Esophagus muscularis mucosa (tissue), 4 donors: ENCODE results near the gene TMEM40. TPM values are rescaled to one million over a fixed set of nuclear protein-coding genes. Genes with fewer than 3 reads are reported as not detected.

Source experiments
- DNase-seq: peaks from one replicate; pipeline ENCODE4 v3.0.0-alpha.2; 2017; ENCODE audit errors: extremely low spot score
- H3K27ac ChIP-seq, 4 donors: fragments of 200-600 bp; sonication (generic); replicated peaks in 1 of 4; 1 replicate in 3 of 4; 2 replicates in 1 of 4; pipeline ENCODE4 v1.5.1; 2016 to 2019; ENCODE audit warnings: mild to moderate bottlenecking in 1 of 4
- H3K27me3 ChIP-seq, 4 donors: fragments of 200-600 bp; sonication (generic); one replicate each; pipeline versions ENCODE4 v1.5.1 to v1.6.0; 2016 to 2019
- H3K36me3 ChIP-seq, 4 donors: fragments of 200-600 bp; sonication (generic); one replicate each; pipeline ENCODE4 v1.5.1; 2016 to 2019
- H3K4me1 ChIP-seq, 4 donors: fragments of 200-600 bp; sonication (generic); one replicate each; pipeline ENCODE4 v1.5.1; 2016 to 2019
- H3K4me3 ChIP-seq, 4 donors: fragments of 200-600 bp; sonication (generic); 1 replicate in 2 of 4; 2 replicates in 2 of 4; pipeline ENCODE4 v1.5.1; 2016 to 2019; ENCODE audit warnings: mild to moderate bottlenecking in 4 of 4, moderate library complexity in 1 of 4
- H3K9me3 ChIP-seq, 4 donors: fragments of 200-600 bp; sonication (generic); 1 replicate in 3 of 4; 2 replicates in 1 of 4; pipeline ENCODE4 v1.5.1; 2016 to 2019
- CTCF ChIP-seq, 3 experiments: fragments of 200-600 bp in 2 of 3; fragments of 450-650 bp in 1 of 3; sonication (generic) in 2 of 3; IDR thresholded peaks; one replicate each; pipeline ENCODE4 v1.5.1; 2017 to 2019; ENCODE audit warnings: antibody characterized with exemption in 3 of 3, mild to moderate bottlenecking in 2 of 3, moderate library complexity in 1 of 3
- EP300 ChIP-seq: sonication (generic); formaldehyde crosslinking; IDR thresholded peaks from one replicate; pipeline ENCODE4 v1.6.1; 2017; ENCODE audit warnings: antibody characterized with exemption
- POLR2A ChIP-seq: fragments of 450-650 bp; IDR thresholded peaks from one replicate; pipeline ENCODE4 v1.6.1; 2017; ENCODE audit warnings: antibody characterized with exemption, moderate library complexity, mild to moderate bottlenecking, low read depth
- POLR2AphosphoS5 ChIP-seq, 2 donors: sonication (generic); formaldehyde crosslinking; IDR thresholded peaks; one replicate each; pipeline ENCODE4 v1.6.1; 2017; ENCODE audit warnings: antibody characterized with exemption in 2 of 2
- WGBS: methylation state at CpG from one replicate; pipeline ENCODE4 v1.1.5; 2018; 5-methylcytosine and 5-hydroxymethylcytosine counted together
- intact Hi-C: fragments of 100-400 bp; cut with DNase I; formaldehyde crosslinking; loops from one replicate; pipeline ENCODE4 v1.15.1; 2023
- total RNA-seq, 4 donors: library from RNA; depleted of rRNA; stranded (reverse); fragments of >200 nt; gene quantifications; one replicate each; pipeline versions ENCODE4 v1.1.0 to v1.2.1, GENCODE V29; 2016

TMEM40 gene
- total RNA-seq, 4 donors from 2014 or later, result not detected

- 16% methylated on average over 17 of the region's 17 CpGs for WGBS
- H3K4me3 ChIP-seq, result peak overlapping the region; percentile 40 to 59 (median 44)
- TF ChIP-seq CTCF (IDR thresholded peaks at IDR 0.05), result peak; percentile 92 to 95 (median 95)
- no peak for TF ChIP-seq EP300
- TF ChIP-seq POLR2AphosphoS5 (IDR thresholded peaks at IDR 0.05), result peak; percentile 51 to 72
- TF ChIP-seq POLR2A, result no peak
- intact Hi-C loops, result loop anchor here (5.0 to 10.0 kb wide), 2 partner anchors 163 to 235 kb away; partner anchors contain the start of genes MKRN2 and TSEN2
- no peaks in the 10 kb centered on the region for H3K27me3 ChIP-seq
- peaks cover 9 to 13% (median 11%) of the 10 kb centered on the region in 4 donors for H3K4me1 ChIP-seq
- peak; percentile 93 for DNase-seq
- H3K36me3 ChIP-seq, result no peaks in the 10 kb centered on the region
- H3K27ac ChIP-seq, result peak overlapping the region in 1 of 4 donors; percentile 53
- no peaks in the 10 kb centered on the region for H3K9me3 ChIP-seq
These were observed 38.8 kb downstream of the TMEM40 start for GRCh38 chr3:12719984-12720898.

- H3K36me3 ChIP-seq, result no peaks in the 10 kb centered on the region
- H3K4me3 ChIP-seq, result peak overlapping the region; percentile 40 to 59 (median 44)
- no peak for DNase-seq
- no peaks in the 10 kb centered on the region for H3K9me3 ChIP-seq
- intact Hi-C loops, result no loop called here
- WGBS, result 43% methylated on average over 7 of the region's 7 CpGs
- H3K4me1 ChIP-seq, result peaks cover 9 to 13% (median 11%) of the 10 kb centered on the region in 4 donors
- H3K27ac ChIP-seq, result peak overlapping the region in 2 of 4 donors; percentile 17 to 53
- H3K27me3 ChIP-seq, result no peaks in the 10 kb centered on the region
- TF ChIP-seq EP300, result no peak
- TF ChIP-seq CTCF (IDR thresholded peaks at IDR 0.05), result no peak
- TF ChIP-seq POLR2AphosphoS5 (IDR thresholded peaks at IDR 0.05), result no peak
- TF ChIP-seq POLR2A, result no peak
These were observed 39.5 kb downstream of the TMEM40 start for GRCh38 chr3:12719541-12719940.

GRCh38 chr3:12716605-12717151, 42.4 kb downstream of the TMEM40 start:
- no peaks in the 10 kb centered on the region for H3K36me3 ChIP-seq
- intact Hi-C loops, result no loop called here
- no peak overlapping the region for H3K4me3 ChIP-seq
- peaks cover 9 to 13% (median 11%) of the 10 kb centered on the region in 4 donors for H3K4me1 ChIP-seq
- no peaks in the 10 kb centered on the region for H3K9me3 ChIP-seq
- TF ChIP-seq POLR2A (no peak), EP300 (no peak)
- H3K27ac ChIP-seq, result no peak overlapping the region
- no peak for DNase-seq
- H3K27me3 ChIP-seq, result no peaks in the 10 kb centered on the region
- WGBS, result 38% methylated on average over 3 of the region's 3 CpGs

- 96% methylated on average over 4 of the region's 4 CpGs for WGBS
- Histone ChIP-seq H3K4me1 (peaks cover 0 to 6% (median 0%) of the 10 kb centered on the region in 4 donors), H3K27me3 (no peaks in the 10 kb centered on the region), H3K9me3 (no peaks in the 10 kb centered on the region), H3K36me3 (no peaks in the 10 kb centered on the region), H3K27ac (no peak overlapping the region), H3K4me3 (no peak overlapping the region)
- TF ChIP-seq POLR2AphosphoS5 (IDR thresholded peaks at IDR 0.05), result no peak
- TF ChIP-seq POLR2A, result no peak
- no peak for TF ChIP-seq CTCF (IDR thresholded peaks at IDR 0.05)
- no peak for TF ChIP-seq EP300
- DNase-seq, result no peak
- intact Hi-C loops, result no loop called here
These were observed 44.8 kb downstream of the TMEM40 start for GRCh38 chr3:12714278-12714677.

- TF ChIP-seq EP300, result no peak
- WGBS, result 64% methylated on average over 2 of the region's 4 CpGs
- Histone ChIP-seq H3K27ac (no peak overlapping the region), H3K4me1 (peaks cover 0 to 3% (median 0%) of the 10 kb centered on the region in 4 donors), H3K4me3 (no peak overlapping the region), H3K9me3 (no peaks in the 10 kb centered on the region), H3K27me3 (no peaks in the 10 kb centered on the region), H3K36me3 (no peaks in the 10 kb centered on the region)
- DNase-seq, result no peak
- intact Hi-C loops, result no loop called here
These were observed 49.0 kb downstream of the TMEM40 start for GRCh38 chr3:12710062-12710461.
